Colonic mucosa (tissue), 4 donors: ENCODE results near the gene PBX1. TPM values are rescaled to one million over a fixed set of nuclear protein-coding genes. Genes with fewer than 3 reads are reported as not detected.
A peak's percentile ranks its signal among the peaks of the same experiment; 100 is the strongest.

Experiments
- DNase-seq: peaks from one replicate; pipeline ENCODE4 v3.0.0-alpha.2; 2020
- H3K27ac ChIP-seq: fragments of 200-600 bp; one replicate; pipeline ENCODE4 v1.8.0; 2021
- H3K27me3 ChIP-seq: fragments of 200-600 bp; one replicate; pipeline ENCODE4 v1.8.0; 2021
- H3K36me3 ChIP-seq: fragments of 200-600 bp; one replicate; pipeline ENCODE4 v1.8.0; 2021
- H3K4me1 ChIP-seq: fragments of 200-600 bp; one replicate; pipeline ENCODE4 v1.8.0; 2021; ENCODE audit warnings: mild to moderate bottlenecking
- H3K4me3 ChIP-seq: fragments of 200-600 bp; one replicate; pipeline ENCODE4 v1.8.0; 2021
- H3K9ac ChIP-seq, 2 donors: one replicate each; pipeline ENCODE4 v1.7.0; 2013; ENCODE audit warnings: control low read depth in 2 of 2, low read depth in 2 of 2, low read length in 2 of 2
- H3K9me3 ChIP-seq: fragments of 200-600 bp; one replicate; pipeline ENCODE4 v1.8.0; 2021
- intact Hi-C: fragments of 100-400 bp; cut with DNase I; formaldehyde crosslinking; loops from one replicate; pipeline ENCODE4 v1.14.1; 2022
- total RNA-seq, 2 donors: library from RNA; stranded (reverse); fragmentation: NEBNext Ultra II Directional in 1 of 2; extraction: Animal tissue kit (Norgen Biotek cat#: 25700) in 1 of 2; gene quantifications; one replicate each; pipeline ENCODE4 v1.2.1, GENCODE V29; 2021
- TF ChIP-seq, protein P1 (sequence below): fragments of 200-600 bp; IDR thresholded peaks from one replicate; pipeline ENCODE4 v1.8.0; 2022; ENCODE audit warnings: antibody characterized with exemption, mild to moderate bottlenecking
- donor health status: healthy.
- donor health status: DM: no; HTN: no; CAD: no.
- donor health status: DM: no; HTN: no; CAD: no.

Gene PBX1
- total RNA-seq, 2 donors from 2014 or later: 27.2 to 53.7 TPM

DNA sequence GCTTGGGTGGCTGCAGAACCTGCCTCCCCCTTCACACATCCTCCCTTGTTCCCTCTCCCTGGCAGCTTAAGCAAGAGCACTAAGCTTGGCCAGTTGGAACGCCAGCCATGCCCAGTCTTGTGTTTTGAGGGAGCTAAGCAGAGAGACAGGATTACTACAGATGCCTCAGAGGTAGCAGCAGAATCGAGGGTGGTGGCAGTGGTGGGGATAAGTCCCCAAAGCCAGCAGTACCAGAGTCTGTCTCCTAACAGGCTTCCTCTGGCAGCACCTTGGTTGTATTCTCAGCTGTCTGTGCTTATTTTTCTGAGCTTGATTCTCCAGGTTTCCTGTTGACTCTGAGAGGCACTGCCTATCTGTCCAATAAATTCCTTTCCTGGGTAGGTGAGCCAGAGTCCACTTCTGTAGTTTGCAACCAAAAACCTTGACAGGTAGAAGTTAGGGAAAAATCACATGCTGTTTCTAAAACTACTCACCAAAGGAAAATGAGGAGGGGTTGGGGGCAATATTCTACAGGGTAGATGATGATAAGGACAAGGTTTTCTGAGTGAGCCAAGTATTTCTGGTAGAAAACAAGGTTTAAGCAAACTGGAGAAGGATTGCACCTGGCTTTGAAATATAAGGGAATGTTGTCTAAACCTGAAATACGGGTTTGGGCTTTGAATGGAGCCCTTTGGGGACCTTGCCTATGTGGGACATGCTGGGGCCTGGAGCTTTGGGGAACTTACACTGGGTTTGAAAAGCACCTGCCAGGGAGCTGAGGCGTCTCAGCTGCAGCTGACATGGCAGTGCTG, 100.8 kb downstream of the PBX1 start:
- peak overlapping the region; percentile 38 to 52 for H3K9ac ChIP-seq
- peak overlapping the region; percentile 76 for H3K27ac ChIP-seq
- peak; percentile 53 for DNase-seq
- no peaks in the 10 kb centered on the region for H3K36me3 ChIP-seq
- peaks cover 11% of the 10 kb centered on the region for H3K4me1 ChIP-seq
- no peak overlapping the region for H3K4me3 ChIP-seq
- TF ChIP-seq, protein P1, sequence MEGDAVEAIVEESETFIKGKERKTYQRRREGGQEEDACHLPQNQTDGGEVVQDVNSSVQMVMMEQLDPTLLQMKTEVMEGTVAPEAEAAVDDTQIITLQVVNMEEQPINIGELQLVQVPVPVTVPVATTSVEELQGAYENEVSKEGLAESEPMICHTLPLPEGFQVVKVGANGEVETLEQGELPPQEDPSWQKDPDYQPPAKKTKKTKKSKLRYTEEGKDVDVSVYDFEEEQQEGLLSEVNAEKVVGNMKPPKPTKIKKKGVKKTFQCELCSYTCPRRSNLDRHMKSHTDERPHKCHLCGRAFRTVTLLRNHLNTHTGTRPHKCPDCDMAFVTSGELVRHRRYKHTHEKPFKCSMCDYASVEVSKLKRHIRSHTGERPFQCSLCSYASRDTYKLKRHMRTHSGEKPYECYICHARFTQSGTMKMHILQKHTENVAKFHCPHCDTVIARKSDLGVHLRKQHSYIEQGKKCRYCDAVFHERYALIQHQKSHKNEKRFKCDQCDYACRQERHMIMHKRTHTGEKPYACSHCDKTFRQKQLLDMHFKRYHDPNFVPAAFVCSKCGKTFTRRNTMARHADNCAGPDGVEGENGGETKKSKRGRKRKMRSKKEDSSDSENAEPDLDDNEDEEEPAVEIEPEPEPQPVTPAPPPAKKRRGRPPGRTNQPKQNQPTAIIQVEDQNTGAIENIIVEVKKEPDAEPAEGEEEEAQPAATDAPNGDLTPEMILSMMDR: no peak
- no peaks in the 10 kb centered on the region for H3K27me3 ChIP-seq
- H3K9me3 ChIP-seq: no peaks in the 10 kb centered on the region
- intact Hi-C loops: no loop called here

DNA sequence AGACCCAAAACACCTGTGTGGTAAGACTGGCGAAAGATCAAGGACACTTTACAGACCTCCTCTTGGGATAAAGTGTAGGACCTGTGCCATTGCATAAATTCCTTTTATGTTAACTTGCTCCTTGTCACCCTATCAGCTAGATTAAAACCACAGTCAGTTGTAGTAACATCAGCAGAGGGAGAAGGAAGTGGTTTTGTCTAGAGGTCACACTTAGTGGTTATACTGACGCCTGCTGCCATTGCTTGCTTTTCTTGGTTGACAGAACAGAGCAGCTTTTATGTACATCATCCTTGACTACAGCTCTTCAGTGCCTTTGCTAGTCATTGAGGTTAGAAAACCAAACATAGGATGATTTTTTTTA, 101.4 kb downstream of the PBX1 start:
- H3K4me1 ChIP-seq: peaks cover 11% of the 10 kb centered on the region
- H3K36me3 ChIP-seq: no peaks in the 10 kb centered on the region
- no peaks in the 10 kb centered on the region for H3K27me3 ChIP-seq
- no peaks in the 10 kb centered on the region for H3K9me3 ChIP-seq
- H3K27ac ChIP-seq: peak overlapping the region; percentile 76
- no peak for DNase-seq
- TF ChIP-seq, protein P1: no peak
- peak overlapping the region in 1 of 2 donors; percentile 52 for H3K9ac ChIP-seq
- intact Hi-C loops: no loop called here
- no peak overlapping the region for H3K4me3 ChIP-seq

DNA sequence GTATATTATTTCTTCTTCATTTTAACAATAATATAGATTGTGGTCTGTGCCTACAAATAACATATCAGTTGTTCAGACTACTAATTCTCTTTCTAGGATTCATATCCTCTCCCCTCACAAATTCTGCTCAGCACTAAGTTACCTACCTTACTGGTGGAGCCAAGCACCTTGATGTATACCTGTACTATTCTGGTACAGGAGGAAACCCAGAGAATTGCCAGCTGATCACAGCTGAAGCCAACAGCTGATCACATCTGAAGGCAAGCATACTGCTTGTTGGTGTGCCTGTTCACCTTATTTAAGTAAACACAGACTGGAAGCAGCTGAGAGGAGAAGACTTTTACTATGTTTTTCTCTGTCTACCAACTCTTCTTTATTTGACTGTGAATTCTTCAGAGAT, 101.8 kb downstream of the PBX1 start:
- Histone ChIP-seq H3K4me3 (no peak overlapping the region), H3K27ac (peak overlapping the region; percentile 76), H3K9ac (peak overlapping the region in 1 of 2 donors; percentile 52), H3K27me3 (no peaks in the 10 kb centered on the region), H3K4me1 (peaks cover 11% of the 10 kb centered on the region), H3K36me3 (no peaks in the 10 kb centered on the region), H3K9me3 (no peaks in the 10 kb centered on the region)
- TF ChIP-seq, protein P1: no peak
- intact Hi-C loops: no loop called here
- DNase-seq: no peak

DNA sequence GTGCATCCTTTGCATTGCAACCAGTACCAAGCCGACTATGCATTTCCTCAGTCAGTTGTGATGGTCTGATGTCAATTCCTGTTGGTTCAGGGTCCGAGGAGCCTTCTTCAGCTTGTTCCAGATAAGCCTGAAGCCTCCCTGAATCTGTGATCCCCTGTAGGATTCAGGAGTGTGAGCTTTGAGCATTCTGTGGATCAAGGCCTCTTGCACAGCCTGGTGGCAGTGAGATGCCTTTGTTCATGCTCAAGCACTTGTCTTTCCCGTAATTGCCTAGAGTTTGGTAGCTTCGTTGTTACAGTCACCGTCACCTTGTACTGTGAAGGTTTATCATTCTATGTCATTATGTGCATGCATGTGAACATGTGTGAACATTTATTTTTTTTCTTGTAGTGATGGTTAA, 103.5 kb downstream of the PBX1 start:
- H3K36me3 ChIP-seq: no peaks in the 10 kb centered on the region
- no peak overlapping the region for H3K4me3 ChIP-seq
- H3K27me3 ChIP-seq: no peaks in the 10 kb centered on the region
- H3K9ac ChIP-seq: no peak overlapping the region
- TF ChIP-seq, protein P1: no peak
- DNase-seq: no peak
- intact Hi-C loops: no loop called here
- H3K4me1 ChIP-seq: peaks cover 11% of the 10 kb centered on the region
- no peaks in the 10 kb centered on the region for H3K9me3 ChIP-seq
- H3K27ac ChIP-seq: no peak overlapping the region

DNA sequence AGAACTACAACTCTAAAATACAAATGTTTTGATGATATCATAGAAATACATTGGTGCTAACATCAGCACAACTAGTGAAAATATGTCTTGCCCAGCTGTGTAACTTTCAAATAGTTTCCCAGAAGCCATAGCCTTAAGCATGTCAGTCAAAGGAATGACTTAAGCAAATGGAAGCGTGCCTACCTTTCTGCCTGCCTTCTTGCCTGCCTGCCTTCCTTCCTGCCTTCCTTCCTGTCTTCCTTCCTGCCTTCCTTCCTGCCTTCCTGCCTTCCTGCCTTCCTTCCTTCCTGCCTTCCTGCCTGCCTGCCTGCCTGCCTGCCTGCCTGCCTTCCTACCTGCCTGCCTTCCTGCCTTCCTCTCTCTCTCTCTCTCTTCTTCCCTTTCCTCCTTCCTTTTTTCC, 104.0 kb downstream of the PBX1 start:
- Histone ChIP-seq H3K9ac (no peak overlapping the region), H3K9me3 (no peaks in the 10 kb centered on the region), H3K4me1 (peaks cover 11% of the 10 kb centered on the region), H3K27ac (no peak overlapping the region), H3K4me3 (no peak overlapping the region), H3K36me3 (no peaks in the 10 kb centered on the region), H3K27me3 (no peaks in the 10 kb centered on the region)
- TF ChIP-seq, protein P1: no peak
- intact Hi-C loops: no loop called here
- DNase-seq: no peak
